Endothelial cell of umbilical vein (primary cell): ENCODE results near the gene TMEM145. TPM values are rescaled to one million over a fixed set of nuclear protein-coding genes. Genes with fewer than 3 reads are reported as not detected.
A peak's percentile ranks its signal among the peaks of the same experiment; 100 is the strongest.

Source experiments
- BruUV-seq: library from RNA; stranded (reverse); fragments of 400-500 nt; replicated peaks from 2 replicates; lab custom pipeline; 2021; lab: Mats Ljungman, UMichigan
- CTCF ChIA-PET: fragments of 300-600, 350-600 bp; sonication (Branson Sonifier 250); formaldehyde crosslinking; loops from one replicate; lab custom pipeline; 2021; ENCODE audit warnings: antibody characterized with exemption, inconsistent platforms; lab: Charles Lee
- POLR2A ChIA-PET: fragments of 300-600, 350-600 bp; sonication (Branson Sonifier 250); formaldehyde crosslinking; loops from one replicate; lab custom pipeline; 2021; ENCODE audit warnings: antibody characterized with exemption, inconsistent platforms; lab: Charles Lee
- DNase-seq: peaks from one replicate; pipeline ENCODE4 v3.0.0-alpha.2; 2011; ENCODE audit warnings: low read depth, low spot score
- FAIRE-seq: peaks from 2 replicates; lab custom pipeline; 2011; peaks lifted over from hg19 to GRCh38; lab: Jason Lieb, UNC
- H2AFZ ChIP-seq: 2 replicates; pipeline ENCODE4 v1.6.0; 2012; ENCODE audit warnings: low read depth, low read length, control low read depth, inconsistent platforms
- H3K27ac ChIP-seq: 2 replicates; pipeline ENCODE4 v1.5.1; 2011; ENCODE audit warnings: low read depth, mild to moderate bottlenecking, control low read depth, low read length, moderate library complexity; ENCODE audit not compliant: insufficient read depth
- H3K27me3 ChIP-seq, 2 experiments: 2 replicates each; pipeline versions ENCODE4 v1.6.0 to v1.6.1; 2011; ENCODE audit warnings: low read length in 2 of 2, mixed read lengths in 1 of 2; ENCODE audit not compliant: control insufficient read depth in 2 of 2, insufficient read depth in 2 of 2
- H3K36me3 ChIP-seq, 2 experiments: 2 replicates in 1 of 2; 3 replicates in 1 of 2; pipeline ENCODE4 v1.5.1; 2011; ENCODE audit warnings: low read length in 2 of 2, mild to moderate bottlenecking in 1 of 2, moderate library complexity in 1 of 2; ENCODE audit not compliant: control insufficient read depth in 2 of 2, insufficient read depth in 2 of 2; ENCODE audit errors: extremely low read depth in 1 of 2
- H3K4me1 ChIP-seq: 3 replicates; pipeline ENCODE4 v1.5.1; 2011; ENCODE audit warnings: mild to moderate bottlenecking, low read length; ENCODE audit not compliant: control insufficient read depth, insufficient read depth; ENCODE audit errors: extremely low read depth
- H3K4me2 ChIP-seq: 2 replicates; pipeline ENCODE4 v1.6.1; 2011; ENCODE audit warnings: low read length, control low read depth, mixed read lengths; ENCODE audit not compliant: insufficient read depth
- H3K4me3 ChIP-seq, 3 experiments: fragments of 200-600 bp in 1 of 3; sonication (generic), shearing (Covaris generic) in 1 of 3; replicated peaks in 1 of 3; 2 replicates each; pipeline ENCODE4 v1.5.1; 2011 to 2016; ENCODE audit warnings: control low read depth in 3 of 3, low read length in 3 of 3, mild to moderate bottlenecking in 2 of 3, inconsistent platforms in 1 of 3, low read depth in 1 of 3, moderate library complexity in 1 of 3; ENCODE audit not compliant: insufficient read depth in 1 of 3
- H3K79me2 ChIP-seq: 2 replicates; pipeline ENCODE4 v1.6.0; 2012; ENCODE audit warnings: low read length, inconsistent platforms; ENCODE audit not compliant: control insufficient read depth, insufficient read depth
- H3K9ac ChIP-seq: replicated peaks from 2 replicates; pipeline ENCODE3; 2011; ENCODE audit warnings: low read length, control low read depth; ENCODE audit not compliant: insufficient read depth; ENCODE audit errors: extremely low read depth
- H3K9me1 ChIP-seq: replicated peaks from 3 replicates; pipeline ENCODE4 v1.6.0; 2011; ENCODE audit warnings: mild to moderate bottlenecking, low read length; ENCODE audit not compliant: control insufficient read depth, insufficient read depth; ENCODE audit errors: extremely low read depth
- H3K9me3 ChIP-seq: replicated peaks from 2 replicates; pipeline ENCODE4 v1.5.1; 2012; ENCODE audit warnings: low read length, inconsistent platforms; ENCODE audit not compliant: control insufficient read depth, insufficient read depth
- H4K20me1 ChIP-seq: replicated peaks from 2 replicates; pipeline ENCODE3; 2011; ENCODE audit warnings: mild to moderate bottlenecking, low read length; ENCODE audit not compliant: control insufficient read depth, insufficient read depth; ENCODE audit errors: extremely low read depth
- CTCF ChIP-seq, 2 donors: IDR thresholded peaks; 1 replicate in 1 of 2; 2 replicates in 1 of 2; pipeline ENCODE4 v1.5.1; 2011; ENCODE audit warnings: low read length in 2 of 2, mild to moderate bottlenecking in 2 of 2, moderate library complexity in 2 of 2, control low read depth in 1 of 2, inconsistent platforms in 1 of 2, low read depth in 1 of 2; ENCODE audit not compliant: insufficient read depth in 1 of 2; ENCODE audit errors: extremely low read depth in 1 of 2
- MYC ChIP-seq: IDR thresholded peaks from one replicate; pipeline ENCODE4 v1.6.1; 2011; ENCODE audit warnings: mild to moderate bottlenecking, low read depth, low read length
- POLR2A ChIP-seq: IDR thresholded peaks from 2 replicates; pipeline ENCODE4 v1.6.1; 2012; ENCODE audit warnings: low read depth, mild to moderate bottlenecking, control low read depth, low read length
- POLR2AphosphoS5 ChIP-seq: IDR thresholded peaks from 2 replicates; pipeline ENCODE4 v1.6.1; 2012; ENCODE audit warnings: low read depth, mild to moderate bottlenecking, control low read depth, low read length, moderate library complexity; ENCODE audit not compliant: insufficient read depth
- dilution Hi-C: fragments of 300-500 bp; cut with MboI; formaldehyde crosslinking; loops from one replicate; pipeline ENCODE4 v1.15.0; 2019; ENCODE audit warnings: low sequenced_read_pairs; ENCODE audit not compliant: extremely low pct_ligation_motif_present
- intact Hi-C: fragments of 100-400 bp; cut with micrococcal nuclease; formaldehyde crosslinking; loops from one replicate; pipeline ENCODE4 v1.10.0; 2022
- polyA plus RNA-seq, 4 experiments: library from polyadenylated mRNA; depleted of rRNA in 3 of 4; stranded (reverse) in 3 of 4; unstranded in 1 of 4; fragments of >200 nt; gene quantifications; 2 replicates each; pipeline versions ENCODE4 v1.2.1 to v1.2.3, GENCODE V29; 2011 to 2012; ENCODE audit warnings: missing spikeins in 1 of 4
- total RNA-seq: library from RNA; stranded (reverse); gene quantifications from 2 replicates; pipeline ENCODE4 v1.2.3, GENCODE V29; 2021

TMEM145 gene
- total and polyA plus RNA-seq, 2 donors (not counting 3 experiments of a cell fraction or from before 2014, with no cell fraction given), result not detected

- no peaks in the 10 kb centered on the region for H3K27me3 ChIP-seq
- peak overlapping the region; percentile 38 for H2AFZ ChIP-seq
- TF ChIP-seq POLR2AphosphoS5, result peak; percentile 74
- peak; percentile 69 for TF ChIP-seq POLR2A
- peak; percentile 95 to 98 for TF ChIP-seq CTCF (IDR thresholded peaks at IDR 0.05; ENCODE audit: extremely low read depth in 1 of 2, insufficient read depth in 1 of 2, low read depth in 1 of 2, low read length in 2 of 2)
- TF ChIP-seq MYC, result no peak
- dilution Hi-C loops, result no loop called here
- peaks cover 23% of the 10 kb centered on the region for H3K79me2 ChIP-seq
- CTCF ChIA-PET, result interaction anchor here (0.9 to 7.4 kb wide), 20 partner anchors 9 to 167 kb away, joined by 3 to 365 read pairs (median 4); partner anchors contain the start of genes CIC, DEDD2, ERF and GSK3A
- no TSS peak for BruUV-seq
- intact Hi-C loops, result loop anchor here (1.0 to 2.0 kb wide), 8 partner anchors 12 to 172 kb away; partner anchors contain the start of genes DEDD2, ERF, MEGF8 and POU2F2
- no peaks in the 10 kb centered on the region for H3K36me3 ChIP-seq
- peak overlapping the region; percentile 26 for H3K27ac ChIP-seq
- H3K4me1 ChIP-seq, result peaks cover 56% of the 10 kb centered on the region
- H3K9me1 ChIP-seq, result no peaks in the 10 kb centered on the region
- no peaks in the 10 kb centered on the region for H3K9me3 ChIP-seq
- H3K4me3 ChIP-seq, result peak overlapping the region; percentile 61 to 74 (median 70)
- FAIRE-seq (peak; percentile 90), DNase-seq (peak; percentile 84)
- POLR2A ChIA-PET, result interaction anchor here (0.9 to 1.8 kb wide), 8 partner anchors 9 to 37 kb away, joined by 3 to 11 read pairs (median 5); partner anchors contain the start of genes CIC, ERF and GSK3A
- peak overlapping the region; percentile 51 for H3K9ac ChIP-seq
- no peaks in the 10 kb centered on the region for H4K20me1 ChIP-seq
- peak overlapping the region; percentile 79 for H3K4me2 ChIP-seq
These were observed 33.0 kb upstream of the TMEM145 start for GRCh38 chr19:42279902-42280814.
